MM.1S (cell line): ENCODE results near the gene LRRC32.
"Not testable (repeated sequence)": the region's sequence is repeated elsewhere in the genome, so short reads cannot be mapped to it uniquely, and the experiment has no call there.

Experiments
- DNase-seq: peaks from one replicate; pipeline ENCODE4 v3.0.0-alpha.2; 2015
- H2AFZ ChIP-seq: fragments of 300-600 bp; sonication (generic); 2 replicates; pipeline ENCODE4 v1.6.0; 2016; ENCODE audit warnings: antibody characterized with exemption, low read length
- H3F3A ChIP-seq: fragments of 300-600 bp; sonication (generic); 2 replicates; pipeline ENCODE4 v1.6.1; 2016; ENCODE audit warnings: mild to moderate bottlenecking, antibody characterized with exemption, low read length, moderate library complexity, mixed read lengths; ENCODE audit not compliant: insufficient read depth
- H3K27ac ChIP-seq: fragments of 300-600 bp; sonication (generic); 2 replicates; pipeline ENCODE4 v1.5.1; 2016; ENCODE audit warnings: mild to moderate bottlenecking, low read length
- H3K27me3 ChIP-seq: fragments of 300-600 bp; sonication (generic); replicated peaks from 2 replicates; pipeline ENCODE4 v1.6.0; 2016; ENCODE audit warnings: low read length; ENCODE audit not compliant: insufficient read depth
- H3K36me3 ChIP-seq: fragments of 300-600 bp; sonication (generic); replicated peaks from 2 replicates; pipeline ENCODE4 v1.6.1; 2016; ENCODE audit warnings: mild to moderate bottlenecking, low read length, mixed read lengths; ENCODE audit not compliant: insufficient read depth
- H3K4me1 ChIP-seq: fragments of 300-600 bp; sonication (generic); 2 replicates; pipeline ENCODE4 v1.6.1; 2016; ENCODE audit warnings: low read length, mixed read lengths
- H3K4me2 ChIP-seq: fragments of 300-600 bp; sonication (generic); 2 replicates; pipeline ENCODE4 v1.6.0; 2016; ENCODE audit warnings: low read depth, low read length
- H3K4me3 ChIP-seq: fragments of 300-600 bp; sonication (generic); 2 replicates; pipeline ENCODE4 v1.5.1; 2016; ENCODE audit warnings: low read length, mixed read lengths
- H3K79me2 ChIP-seq: fragments of 300-600 bp; sonication (generic); 2 replicates; pipeline ENCODE4 v1.6.1; 2016; ENCODE audit warnings: mixed run types, low read length, mixed read lengths
- H3K9ac ChIP-seq: fragments of 300-600 bp; sonication (generic); 2 replicates; pipeline ENCODE4 v1.6.1; 2016; ENCODE audit warnings: low read length, mixed read lengths
- H3K9me2 ChIP-seq: fragments of 300-600 bp; sonication (generic); replicated peaks from 2 replicates; pipeline ENCODE4 v1.6.1; 2016; ENCODE audit warnings: mild to moderate bottlenecking, low read length, mixed read lengths; ENCODE audit not compliant: insufficient read depth
- H3K9me3 ChIP-seq: fragments of 300-600 bp; sonication (generic); replicated peaks from 2 replicates; pipeline ENCODE4 v1.6.1; 2016; ENCODE audit warnings: mild to moderate bottlenecking, low read length, mixed read lengths; ENCODE audit not compliant: insufficient read depth
- H4K20me1 ChIP-seq: fragments of 300-600 bp; sonication (generic); 2 replicates; pipeline ENCODE4 v1.6.1; 2016; ENCODE audit warnings: mild to moderate bottlenecking, low read length, moderate library complexity, mixed read lengths; ENCODE audit not compliant: insufficient read depth
- CTCF ChIP-seq: fragments of 300-600 bp; sonication (generic); IDR thresholded peaks from 2 replicates; pipeline ENCODE4 v1.5.1; 2016; ENCODE audit warnings: antibody characterized with exemption, low read length, mixed read lengths
- EZH2 ChIP-seq: fragments of 300-600 bp; sonication (generic); optimal IDR thresholded peaks from 2 replicates; pipeline ENCODE3; 2017; ENCODE audit warnings: low read depth, mild to moderate bottlenecking, antibody characterized with exemption, low read length, mixed read lengths
- EZH2phosphoT487 ChIP-seq: fragments of 300-600 bp; sonication (generic); IDR thresholded peaks from 2 replicates; pipeline ENCODE4 v1.6.1; 2018; ENCODE audit warnings: antibody characterized with exemption, low read length

LRRC32 gene

GRCh38 chr11:76620489-76620888 lies 50.1 kb downstream of the LRRC32 start:
- H3K79me2 ChIP-seq: no peaks in the 10 kb centered on the region
- TF ChIP-seq EZH2 (no peak), EZH2phosphoT487 (no peak), CTCF (no peak)
- no peaks in the 10 kb centered on the region for H3F3A ChIP-seq
- no peaks in the 10 kb centered on the region for H3K36me3 ChIP-seq
- H3K9me3 ChIP-seq: no peaks in the 10 kb centered on the region
- H3K9me2 ChIP-seq: no peaks in the 10 kb centered on the region
- no peak overlapping the region for H3K4me2 ChIP-seq
- no peak overlapping the region for H2AFZ ChIP-seq
- no peak overlapping the region for H3K27ac ChIP-seq
- 0 out of 2 replicates have a peak, but pooled peaks cover under 1% of the 10 kb centered on the region for H3K4me1 ChIP-seq
- H3K9ac ChIP-seq: no peak overlapping the region
- H3K4me3 ChIP-seq: no peak overlapping the region
- H3K27me3 ChIP-seq: peaks cover 4% of the 10 kb centered on the region; the same call in 1 of the 2 replicates
- no peaks in the 10 kb centered on the region for H4K20me1 ChIP-seq
- DNase-seq: no peak

GRCh38 chr11:76619801-76620200 lies 50.7 kb downstream of the LRRC32 start:
- H3K9me3 ChIP-seq, H3K9ac ChIP-seq, H3K36me3 ChIP-seq, H3K4me2 ChIP-seq, H2AFZ ChIP-seq, H3K79me2 ChIP-seq, H3F3A ChIP-seq, H3K9me2 ChIP-seq, DNase-seq, H3K4me1 ChIP-seq, H3K27me3 ChIP-seq, H3K27ac ChIP-seq, H4K20me1 ChIP-seq, H3K4me3 ChIP-seq: not testable (repeated sequence)

GRCh38 chr11:76617553-76618265 lies 52.8 kb downstream of the LRRC32 start:
- Histone ChIP-seq H3K9me2 (no peaks in the 10 kb centered on the region), H3K4me2 (no peak overlapping the region), H3F3A (no peaks in the 10 kb centered on the region), H3K27me3 (no peaks in the 10 kb centered on the region; the same call in 1 of the 2 replicates), H2AFZ (no peak overlapping the region), H3K36me3 (no peaks in the 10 kb centered on the region), H3K9me3 (no peaks in the 10 kb centered on the region), H3K27ac (no peak overlapping the region), H3K79me2 (no peaks in the 10 kb centered on the region), H3K9ac (no peak overlapping the region), H4K20me1 (no peaks in the 10 kb centered on the region), H3K4me1 (no peaks in the 10 kb centered on the region), H3K4me3 (no peak overlapping the region)
- TF ChIP-seq CTCF: no peak
- no peak for TF ChIP-seq EZH2
- no peak for TF ChIP-seq EZH2phosphoT487
- DNase-seq: no peak
